DND-41 (cell line): ENCODE data around the gene ADD2.

Experiments used
- CTCF ChIP-seq: IDR thresholded peaks from 2 replicates; pipeline ENCODE4 v1.5.1; 2012; ENCODE audit warnings: borderline replicate concordance, low read length, moderate library complexity, mild to moderate bottlenecking; ENCODE audit not compliant: poor library complexity, severe bottlenecking; ENCODE audit errors: extremely low read depth
- EZH2 ChIP-seq: IDR thresholded peaks from 3 replicates; pipeline ENCODE4 v1.6.1; 2012; ENCODE audit warnings: borderline replicate concordance, low read depth, mild to moderate bottlenecking, moderate library complexity, low read length, inconsistent platforms; ENCODE audit not compliant: severe bottlenecking

- TF ChIP-seq CTCF (no peak), EZH2 (no peak)
These were observed 16.3 kb upstream of the ADD2 start for GRCh38 chr2:70784320-70784719.
